SK-MEL-5 (cell line): ENCODE results near the gene CHST7. TPM values are rescaled to one million over a fixed set of nuclear protein-coding genes. Genes with fewer than 3 reads are reported as not detected.

Source experiments
- DNase-seq: peaks from one replicate; pipeline ENCODE4 v3.0.0-alpha.2; 2016; ENCODE audit warnings: low read depth, low spot score
- in situ Hi-C: cut with HindIII; loops from 2 replicates; pipeline ENCODE4 v1.10.0; 2016; ENCODE audit warnings: low sequenced_read_pairs, high pct_unique_total_duplicates, low pct_unique_long_range_greater_than_20kb
- total RNA-seq: library from RNA; depleted of rRNA; stranded (reverse); fragments of >200 nt; shearing (Covaris generic); gene quantifications from 2 replicates; pipeline ENCODE4 v1.2.3, GENCODE V29; 2014

CHST7 gene
- total RNA-seq, 1 experiment from 2014 or later = 2.9 TPM

GRCh38 chrX:46569621-46570020 is 3.9 kb upstream of the CHST7 start:
- in situ Hi-C loops = no loop called here
- DNase-seq = no peak

- DNase-seq = no peak
- in situ Hi-C loops = no loop called here
These were observed 1.9 kb upstream of the CHST7 start for GRCh38 chrX:46571423-46572339.

- DNase-seq = no peak
- in situ Hi-C loops = no loop called here
These were observed 1.1 kb upstream of the CHST7 start for GRCh38 chrX:46572340-46572936.

GRCh38 chrX:46573892-46574773 is 568 bp downstream of the CHST7 start:
- peak; percentile 8 for DNase-seq
- in situ Hi-C loops = no loop called here

GRCh38 chrX:46574774-46575381 is 1.3 kb downstream of the CHST7 start:
- no peak for DNase-seq
- in situ Hi-C loops = no loop called here

- in situ Hi-C loops = no loop called here
- DNase-seq = no peak
These were observed 2.0 kb downstream of the CHST7 start for GRCh38 chrX:46575586-46575985.

- DNase-seq = no peak
- in situ Hi-C loops = no loop called here
These were observed 2.4 kb downstream of the CHST7 start for GRCh38 chrX:46575991-46576392.

- in situ Hi-C loops = no loop called here
These were observed 2.9 kb downstream of the CHST7 start for GRCh38 chrX:46576458-46576857.

GRCh38 chrX:46577221-46578005 is 3.8 kb downstream of the CHST7 start:
- in situ Hi-C loops = no loop called here
- no peak for DNase-seq

More at GRCh38 chrX:46576458-46576857, 2.9 kb downstream of the CHST7 start:
- no peak for DNase-seq

- DNase-seq = no peak
- in situ Hi-C loops = no loop called here
These were observed 5.7 kb downstream of the CHST7 start for GRCh38 chrX:46579250-46579649.

- DNase-seq = no peak
- in situ Hi-C loops = no loop called here
These were observed 7.0 kb downstream of the CHST7 start for GRCh38 chrX:46580613-46581012.

GRCh38 chrX:46582325-46582724 is 8.8 kb downstream of the CHST7 start:
- in situ Hi-C loops = no loop called here
- no peak for DNase-seq

GRCh38 chrX:46582966-46583365 is 9.4 kb downstream of the CHST7 start:
- no peak for DNase-seq
- in situ Hi-C loops = no loop called here

- in situ Hi-C loops = no loop called here
These were observed 11.2 kb downstream of the CHST7 start for GRCh38 chrX:46584736-46585135.

GRCh38 chrX:46587158-46587557 is 13.6 kb downstream of the CHST7 start:
- DNase-seq = no peak
- in situ Hi-C loops = no loop called here

More at GRCh38 chrX:46584736-46585135, 11.2 kb downstream of the CHST7 start:
- DNase-seq = no peak

- DNase-seq = no peak
- in situ Hi-C loops = no loop called here
These were observed 14.2 kb downstream of the CHST7 start for GRCh38 chrX:46587753-46588171.

GRCh38 chrX:46588263-46588662 is 14.7 kb downstream of the CHST7 start:
- in situ Hi-C loops = no loop called here
- no peak for DNase-seq
